ENCODE measurements around the gene NEMF. TPM values are rescaled to one million over a fixed set of nuclear protein-coding genes. Genes with fewer than 3 reads are reported as not detected.
A peak's percentile ranks its signal among the peaks of the same experiment; 100 is the strongest.
"Not testable (repeated sequence)": the region's sequence is repeated elsewhere in the genome, so short reads cannot be mapped to it uniquely, and the experiment has no call there.

NEMF gene
- polyA plus RNA-seq, 3 donors = 77.1 to 91.4 (median 83.2) TPM

DNA sequence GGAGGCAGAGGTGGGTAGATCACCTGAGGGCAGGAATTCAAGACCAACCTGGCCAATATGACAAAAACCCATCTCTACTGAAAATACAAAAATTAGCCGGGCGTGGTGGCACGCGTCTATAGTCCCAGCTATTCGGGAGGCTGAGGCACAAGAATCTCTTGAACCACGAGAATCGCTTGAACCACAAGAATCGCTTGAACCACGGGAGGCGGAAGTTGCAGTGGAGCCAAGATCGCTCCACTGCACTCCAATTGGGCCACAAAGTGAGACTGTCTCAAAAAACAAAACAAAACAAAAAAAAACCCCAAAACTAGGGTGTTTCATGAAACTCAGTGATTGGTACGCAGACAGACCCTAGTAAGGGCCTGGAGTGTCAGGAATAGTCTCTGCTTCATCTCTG is 33.9 kb upstream of the NEMF start:
- DNase-seq (ENCODE audit: extremely low read depth in 1 of 11, low read depth in 9 of 11, low spot score in 4 of 11) = no peak

DNA sequence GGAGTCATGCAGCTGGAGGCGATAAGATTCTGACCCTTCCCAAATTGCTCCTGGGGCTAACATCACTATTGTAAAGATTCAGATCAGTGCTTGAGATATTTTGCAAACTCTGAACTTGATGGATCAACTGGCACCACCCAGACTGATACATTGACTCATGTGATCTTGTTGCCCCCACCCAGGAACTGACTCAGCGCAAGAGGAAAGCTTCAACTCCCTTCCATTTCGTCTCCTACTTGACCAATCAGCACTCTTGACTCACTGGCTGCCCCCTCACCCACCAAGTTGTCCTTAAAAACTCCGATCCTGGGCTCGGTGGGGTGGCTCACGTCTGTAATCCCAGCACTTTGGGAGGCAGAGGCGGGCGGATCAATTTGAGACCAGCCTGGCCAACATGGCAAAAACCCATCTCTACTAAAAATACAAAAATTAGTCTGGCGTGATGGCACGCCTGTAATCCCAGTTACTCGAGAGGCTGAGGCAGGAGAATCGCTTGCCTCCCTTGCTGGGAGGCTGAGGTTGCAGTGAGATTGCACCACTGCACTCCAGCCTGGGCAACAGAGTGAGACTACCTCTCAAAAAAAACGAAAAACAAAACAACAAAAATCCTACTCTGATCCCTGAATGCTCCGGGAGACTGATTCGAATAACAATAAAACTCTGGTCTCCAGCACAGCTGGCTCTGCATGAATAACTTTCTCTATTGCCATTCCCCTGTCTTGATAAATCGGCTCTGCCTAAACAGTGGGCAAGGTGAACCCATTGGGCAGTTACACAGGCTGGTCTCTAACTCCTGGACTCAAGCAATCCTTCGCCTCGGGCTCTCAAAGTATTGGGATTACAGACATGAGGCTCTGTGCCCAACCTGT is 30.5 kb upstream of the NEMF start:
- DNase-seq (ENCODE audit: extremely low read depth in 1 of 11, low read depth in 9 of 11, low spot score in 4 of 11) = no peak

DNA sequence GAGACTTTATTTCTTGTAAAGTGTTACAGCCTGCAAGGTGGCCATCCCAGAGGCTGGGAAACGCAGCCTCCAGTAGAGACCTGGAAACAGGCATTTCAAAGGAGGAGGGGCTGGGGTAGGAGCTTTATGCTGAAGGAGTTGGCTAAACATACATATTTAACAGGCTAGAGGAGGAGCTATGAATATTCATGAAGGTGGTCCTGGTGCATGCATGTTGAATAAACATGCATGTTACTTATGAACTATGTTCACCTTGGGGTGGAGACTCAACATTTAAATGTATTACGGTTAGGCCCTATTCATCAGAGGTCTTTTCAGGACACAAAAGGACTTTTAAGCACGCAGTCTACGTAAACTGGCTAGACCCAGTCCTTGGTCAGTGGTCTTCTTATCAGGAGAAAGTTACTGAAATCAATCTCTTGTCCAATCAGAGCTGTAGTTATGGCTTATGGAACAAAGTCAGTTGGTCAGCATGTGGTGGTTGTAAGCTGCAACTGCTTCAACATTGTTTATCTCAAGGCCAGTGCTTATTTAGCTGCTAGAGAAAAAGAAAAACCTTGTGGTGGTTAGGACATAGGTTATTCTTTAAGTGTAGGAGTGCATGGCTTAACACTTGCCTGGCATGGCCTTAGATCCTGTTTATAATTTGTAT is 28.9 kb upstream of the NEMF start:
- no peak for DNase-seq (ENCODE audit: extremely low read depth in 1 of 11, low read depth in 9 of 11, low spot score in 4 of 11)

DNA sequence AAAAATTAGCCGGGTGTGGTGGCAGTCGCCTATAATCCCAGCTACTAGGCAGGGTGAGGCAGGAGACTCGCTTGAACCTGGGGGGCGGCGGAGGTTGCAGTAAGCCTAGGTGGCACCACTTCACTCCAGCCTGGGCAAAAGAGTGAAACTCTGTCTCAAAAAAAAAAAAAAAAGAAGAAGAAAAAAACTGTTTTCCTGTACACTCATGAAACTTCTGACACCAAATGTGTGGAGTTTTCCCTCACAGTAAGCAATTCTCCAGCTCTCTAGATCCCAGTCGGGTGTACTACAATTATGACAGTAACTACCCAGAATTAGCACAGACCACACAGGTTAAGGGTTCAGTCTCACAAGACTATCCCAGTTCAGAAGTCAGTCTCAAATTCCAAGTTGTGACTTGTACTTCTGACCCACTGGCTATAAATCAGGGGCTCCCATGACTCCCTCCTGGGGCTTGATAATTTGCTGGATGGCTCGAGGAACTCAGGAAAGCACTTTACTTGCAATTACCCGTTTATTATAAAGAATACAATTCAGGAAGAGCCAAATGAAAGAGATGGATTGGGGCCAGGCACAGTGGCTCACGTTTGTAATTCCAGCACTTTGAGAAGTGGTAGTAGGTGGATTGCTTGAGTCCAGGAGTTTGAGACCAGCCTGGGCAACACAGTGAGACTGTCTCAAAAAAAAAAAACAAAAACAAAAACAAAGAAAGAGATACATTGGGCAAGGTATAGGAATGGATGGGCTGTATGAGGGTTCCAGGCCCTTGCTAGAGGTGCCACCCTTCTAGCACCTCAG is 27.9 kb upstream of the NEMF start:
- DNase-seq (ENCODE audit: extremely low read depth in 1 of 11, low read depth in 9 of 11, low spot score in 4 of 11) = no peak

DNA sequence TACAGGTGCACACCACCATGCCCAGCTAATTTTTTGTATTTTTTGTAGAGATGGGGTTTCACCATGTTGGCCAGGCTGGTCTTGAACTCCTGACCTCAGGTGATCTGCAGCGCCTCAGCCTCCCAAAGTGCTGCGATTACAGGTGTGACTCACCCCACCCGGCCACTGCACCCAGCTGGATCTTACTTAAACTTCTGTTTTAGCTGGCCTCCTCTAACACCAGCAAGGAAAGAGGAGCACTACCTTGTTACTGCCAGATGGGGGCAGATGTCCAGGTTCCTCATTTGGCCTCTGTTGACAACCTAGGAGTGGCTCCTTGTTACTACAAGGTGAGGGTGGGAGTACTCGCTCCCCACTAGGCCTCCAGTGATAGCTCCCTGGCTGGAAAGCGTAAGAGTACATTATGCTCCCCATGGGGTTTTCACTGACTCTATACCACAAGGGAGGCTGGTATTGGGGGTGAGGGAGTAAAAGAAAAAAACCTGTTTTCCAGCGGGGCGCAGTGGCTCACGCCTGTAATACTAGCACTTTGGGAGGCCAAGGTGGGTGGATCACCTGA is 27.1 kb upstream of the NEMF start:
- peak in 1 of 11 donors; percentile 41 for DNase-seq (ENCODE audit: extremely low read depth in 1 of 11, low read depth in 9 of 11, low spot score in 4 of 11)

DNA sequence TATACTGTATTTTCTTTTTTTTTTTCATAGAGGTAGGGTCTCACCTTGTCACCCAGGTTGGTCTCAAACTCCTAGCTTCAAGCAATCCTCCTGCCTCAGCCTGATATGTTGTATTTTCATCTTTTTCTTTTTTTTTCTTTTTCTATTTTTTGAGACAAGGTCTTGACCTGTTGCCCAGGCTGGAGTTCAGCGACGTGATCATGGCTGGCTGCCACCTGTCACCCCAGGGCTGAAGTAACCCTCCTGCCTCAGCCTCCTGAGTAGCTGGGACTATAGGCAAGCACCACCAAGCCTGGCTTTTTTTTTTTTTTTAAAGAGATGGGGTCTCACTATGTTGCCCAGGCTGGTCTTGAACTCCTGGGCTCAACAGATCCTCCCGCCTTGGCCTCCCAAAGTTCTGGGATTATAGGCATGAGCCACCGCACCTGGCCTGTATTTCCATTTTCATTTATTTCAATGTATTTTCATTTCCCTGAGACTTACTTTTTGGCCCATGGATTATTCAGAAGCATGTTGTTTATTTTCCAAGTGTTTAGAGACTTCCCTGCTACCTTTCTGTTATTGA is 24.1 kb upstream of the NEMF start:
- no peak for DNase-seq (ENCODE audit: extremely low read depth in 1 of 11, low read depth in 9 of 11, low spot score in 4 of 11)

DNA sequence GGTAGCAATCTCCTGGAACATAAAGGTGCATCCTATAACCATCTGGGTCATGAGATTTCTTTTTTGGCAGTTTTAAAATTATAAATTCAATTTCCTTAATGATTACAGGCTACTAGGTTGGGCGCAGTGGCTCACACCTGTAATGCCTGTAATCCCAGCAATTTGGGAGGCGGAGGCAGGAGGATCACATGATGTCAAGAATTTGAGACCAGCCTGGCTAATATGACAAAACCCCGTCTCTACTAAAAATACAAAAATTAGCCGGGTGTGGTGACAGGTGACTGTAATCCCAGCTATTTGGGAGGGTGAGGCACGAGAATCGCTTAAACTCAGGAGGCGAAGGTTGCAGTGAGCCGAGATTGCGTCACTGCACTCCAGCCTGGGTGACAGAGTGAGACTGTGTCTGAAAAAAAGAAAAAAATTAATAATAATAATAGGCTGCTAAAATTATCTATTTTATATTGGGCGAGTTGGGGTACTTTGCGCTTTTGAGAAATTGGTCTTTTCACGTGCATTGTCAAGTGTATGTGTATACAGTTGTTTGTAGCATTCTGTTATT is 23.1 kb upstream of the NEMF start:
- DNase-seq (ENCODE audit: extremely low read depth in 1 of 11, low read depth in 9 of 11, low spot score in 4 of 11) = no peak

DNA sequence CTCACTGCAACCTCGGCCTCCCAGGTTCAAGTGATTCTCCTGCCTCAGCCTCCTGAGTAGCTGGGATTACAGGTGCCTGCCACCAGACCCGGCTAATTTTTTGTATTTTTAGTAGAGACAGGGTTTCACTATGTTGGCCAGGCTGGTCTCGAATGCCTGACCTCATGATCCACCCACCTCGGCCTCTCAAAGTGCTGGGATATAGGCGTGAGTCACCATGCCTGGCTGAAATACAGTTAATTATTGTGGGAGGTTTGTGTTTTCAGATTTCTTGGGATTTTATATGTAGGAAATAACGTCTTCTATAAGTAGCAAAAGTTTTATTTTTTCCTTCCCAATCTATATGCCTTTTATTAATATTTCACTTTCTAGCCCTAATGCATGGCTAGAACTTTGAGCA is 21.0 kb upstream of the NEMF start:
- not testable (repeated sequence) for DNase-seq (ENCODE audit: extremely low read depth in 1 of 11, low read depth in 9 of 11, low spot score in 4 of 11)

DNA sequence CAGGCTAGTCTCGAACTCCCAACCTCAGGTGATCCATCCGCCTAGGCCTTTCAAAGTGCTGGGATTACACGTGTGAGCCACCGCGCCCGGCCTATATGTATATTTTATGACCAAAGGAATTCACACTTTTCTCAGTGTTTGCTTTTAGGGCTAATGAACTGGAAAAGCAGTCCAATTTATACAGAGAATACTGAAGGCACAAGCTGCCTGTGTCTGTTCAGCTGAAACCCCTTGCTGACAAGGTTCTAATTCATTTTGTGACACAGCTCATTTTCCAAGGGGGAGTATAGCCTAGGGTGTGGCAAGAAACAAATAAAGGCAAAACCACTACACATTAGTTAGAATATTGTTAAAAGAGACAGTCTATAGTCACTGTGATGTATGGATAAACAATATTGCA is 18.3 kb upstream of the NEMF start:
- DNase-seq (ENCODE audit: extremely low read depth in 1 of 11, low read depth in 9 of 11, low spot score in 4 of 11) = no peak

DNA sequence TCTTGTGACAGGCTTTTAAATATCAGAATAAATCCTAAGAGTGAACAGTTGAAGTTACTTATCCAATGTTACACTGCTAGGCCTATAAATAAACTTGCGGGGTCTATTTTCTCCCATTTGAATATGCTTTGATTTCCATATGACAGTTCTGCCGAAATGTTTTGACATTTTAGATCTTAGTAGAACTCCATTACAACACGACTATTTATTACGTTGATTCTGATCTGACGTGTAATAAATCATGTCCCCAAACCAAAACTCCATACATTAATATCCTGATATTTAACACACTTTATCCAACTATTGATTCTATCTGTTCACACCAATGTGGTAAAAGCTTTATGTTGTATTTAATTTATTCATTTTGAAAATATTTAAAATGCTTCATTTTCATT is 16.1 kb upstream of the NEMF start:
- no peak for DNase-seq (ENCODE audit: extremely low read depth in 1 of 11, low read depth in 9 of 11, low spot score in 4 of 11)

DNA sequence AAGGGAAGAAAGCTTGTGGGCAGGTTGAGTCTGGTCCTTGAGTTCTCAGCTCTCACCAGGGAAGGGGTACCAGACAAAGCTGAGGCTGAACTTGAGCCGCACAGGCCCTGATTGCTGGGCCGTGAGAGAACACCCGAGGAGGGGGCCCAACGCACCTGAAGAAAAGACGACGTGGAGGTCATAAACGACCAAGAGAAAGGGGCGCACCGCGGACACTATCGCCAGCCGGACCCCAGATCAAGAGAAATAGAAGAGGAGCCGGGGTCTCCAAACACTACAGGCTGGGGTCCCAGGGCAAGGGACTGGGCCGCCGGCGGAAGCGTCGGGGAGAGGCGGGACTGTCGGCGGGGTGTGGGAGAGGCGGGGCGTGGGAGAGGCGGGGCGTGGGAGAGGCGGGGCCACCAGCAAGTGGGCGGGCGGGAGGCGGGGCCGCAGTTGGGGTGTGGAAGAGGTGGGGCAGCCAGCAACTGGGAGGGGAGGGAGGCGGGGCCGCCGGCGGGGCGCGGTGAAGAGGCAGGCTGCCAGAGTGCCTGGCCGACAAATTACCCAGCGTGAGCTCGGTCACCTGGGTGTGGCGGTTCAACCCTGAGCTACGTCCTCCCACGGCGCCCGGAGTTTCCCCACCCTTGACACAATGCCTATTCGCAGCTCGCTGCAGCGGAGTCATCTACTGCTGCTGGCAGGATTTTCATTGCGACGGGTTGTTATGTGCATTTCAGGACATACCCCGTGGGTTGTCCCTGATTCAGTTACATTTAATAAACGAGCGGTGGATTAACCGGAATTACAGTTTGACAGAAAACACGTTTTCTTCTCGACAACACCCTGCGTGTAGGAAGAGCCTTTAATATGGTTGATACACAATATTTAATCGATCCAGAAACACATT is 15.5 kb upstream of the NEMF start:
- DNase-seq (ENCODE audit: extremely low read depth in 1 of 11, low read depth in 9 of 11, low spot score in 4 of 11) = peak in 10 of 11 donors; percentile 76 to 92 (median 89)

DNA sequence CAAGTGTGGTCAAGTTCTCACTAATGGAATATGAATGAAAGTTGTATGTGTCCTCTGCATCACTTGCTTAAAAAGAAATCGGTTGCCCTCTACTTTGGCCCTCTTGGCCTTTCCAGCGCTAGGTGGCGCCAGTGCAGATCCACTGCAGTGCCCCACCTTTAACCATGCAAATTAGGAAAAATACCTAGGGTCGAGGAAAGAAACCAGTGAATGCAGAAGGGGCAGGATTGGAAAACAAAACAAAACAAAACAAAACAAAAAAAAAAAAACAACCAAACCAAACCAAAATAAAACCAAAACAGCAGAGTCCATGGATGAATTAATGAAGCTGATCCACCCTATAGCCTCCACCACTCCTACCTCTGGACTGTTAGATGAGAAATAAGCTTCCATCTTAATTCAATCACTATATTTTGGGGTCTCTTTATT is 12.9 kb upstream of the NEMF start:
- peak in 4 of 11 donors; percentile 56 to 63 (median 62) for DNase-seq (ENCODE audit: extremely low read depth in 1 of 11, low read depth in 9 of 11, low spot score in 4 of 11)

DNA sequence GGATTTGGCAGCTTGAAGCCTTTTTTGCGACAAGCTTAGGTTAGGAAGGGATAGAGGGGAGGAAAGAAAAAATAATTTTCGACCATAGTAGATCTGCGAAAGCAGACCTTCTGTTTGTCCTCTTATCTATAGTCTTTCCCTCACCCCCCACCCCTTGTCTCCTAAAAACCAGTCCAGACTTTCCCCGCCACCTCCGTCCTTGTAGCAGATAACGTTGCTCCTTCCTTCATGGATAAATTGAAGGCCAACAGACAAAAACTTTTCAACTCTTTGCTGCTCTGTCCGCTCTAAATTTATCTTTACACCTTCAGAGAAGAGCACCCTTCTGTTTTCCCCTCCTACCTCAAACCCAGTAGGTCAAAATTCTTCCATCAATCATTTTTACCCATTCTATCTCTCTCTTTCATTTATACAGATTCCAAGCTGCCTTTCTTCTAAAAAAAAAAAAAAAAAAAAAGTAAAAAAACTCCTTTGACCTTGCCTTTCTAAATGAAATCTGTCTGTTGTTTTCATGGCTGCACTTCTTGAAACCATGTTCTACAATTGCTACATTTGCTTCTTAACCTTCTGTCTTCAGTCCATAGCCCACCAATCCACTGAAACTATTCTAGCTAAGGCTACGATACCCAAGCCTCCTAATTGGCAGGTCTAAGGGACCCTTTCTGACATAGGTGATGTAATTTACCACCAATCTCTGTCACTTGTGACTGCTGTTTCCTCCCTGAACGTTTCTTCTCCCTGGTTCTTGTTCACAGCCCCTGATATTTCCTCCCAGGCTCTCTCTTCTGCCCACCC is 11.1 kb upstream of the NEMF start:
- DNase-seq (ENCODE audit: extremely low read depth in 1 of 11, low read depth in 9 of 11, low spot score in 4 of 11) = no peak

DNA sequence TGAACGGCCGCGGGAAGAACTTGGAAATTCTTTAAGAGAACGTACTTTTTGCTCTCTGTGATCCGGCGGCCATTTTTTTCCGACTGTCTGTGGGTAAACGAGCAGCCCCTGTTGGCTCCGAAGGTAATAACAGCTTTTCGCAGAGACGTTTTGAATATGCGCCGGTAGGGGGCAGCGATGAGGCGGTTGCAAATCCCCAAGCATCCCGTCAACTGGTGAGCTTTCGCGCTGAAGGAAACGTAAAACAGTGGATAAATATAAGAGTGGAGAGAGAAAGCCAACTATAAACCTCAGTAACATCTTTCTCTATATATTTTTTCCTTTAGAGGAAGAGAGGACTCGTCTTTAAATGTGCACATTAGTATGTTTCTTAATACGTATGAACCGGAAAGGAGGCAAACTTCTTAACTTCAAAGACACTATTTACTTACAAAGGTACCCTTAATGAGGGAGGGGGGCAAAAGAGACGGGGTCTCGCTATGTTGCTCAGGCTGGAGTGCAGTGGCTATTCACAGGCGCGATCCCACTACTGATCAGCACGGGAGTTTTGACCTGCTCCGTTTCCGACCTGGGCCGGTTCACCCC is 9.6 kb upstream of the NEMF start:
- DNase-seq (ENCODE audit: extremely low read depth in 1 of 11, low read depth in 9 of 11, low spot score in 4 of 11) = peak in 9 of 11 donors; percentile 80 to 89 (median 86)

DNA sequence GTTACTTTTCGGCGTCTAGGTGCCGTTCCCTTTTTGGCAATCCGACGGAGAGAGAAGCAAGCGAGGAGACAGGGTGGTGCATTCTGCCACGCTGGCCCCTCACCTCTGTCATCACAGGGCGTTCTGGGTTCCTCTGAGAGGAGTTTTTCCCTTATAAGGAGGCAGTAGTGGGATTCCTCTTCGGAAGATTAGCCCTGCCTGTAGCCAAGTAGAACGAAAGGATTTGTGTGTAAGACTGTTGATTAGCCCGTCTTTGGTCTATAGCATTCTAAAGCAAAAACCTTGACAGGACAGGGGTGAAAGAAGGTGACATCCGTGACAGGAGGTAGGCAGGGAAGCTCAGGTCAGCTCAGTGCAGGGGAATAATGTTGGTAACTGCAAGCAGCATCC is 9.1 kb upstream of the NEMF start:
- DNase-seq (ENCODE audit: extremely low read depth in 1 of 11, low read depth in 9 of 11, low spot score in 4 of 11) = peak in 7 of 11 donors; percentile 39 to 81 (median 55)

DNA sequence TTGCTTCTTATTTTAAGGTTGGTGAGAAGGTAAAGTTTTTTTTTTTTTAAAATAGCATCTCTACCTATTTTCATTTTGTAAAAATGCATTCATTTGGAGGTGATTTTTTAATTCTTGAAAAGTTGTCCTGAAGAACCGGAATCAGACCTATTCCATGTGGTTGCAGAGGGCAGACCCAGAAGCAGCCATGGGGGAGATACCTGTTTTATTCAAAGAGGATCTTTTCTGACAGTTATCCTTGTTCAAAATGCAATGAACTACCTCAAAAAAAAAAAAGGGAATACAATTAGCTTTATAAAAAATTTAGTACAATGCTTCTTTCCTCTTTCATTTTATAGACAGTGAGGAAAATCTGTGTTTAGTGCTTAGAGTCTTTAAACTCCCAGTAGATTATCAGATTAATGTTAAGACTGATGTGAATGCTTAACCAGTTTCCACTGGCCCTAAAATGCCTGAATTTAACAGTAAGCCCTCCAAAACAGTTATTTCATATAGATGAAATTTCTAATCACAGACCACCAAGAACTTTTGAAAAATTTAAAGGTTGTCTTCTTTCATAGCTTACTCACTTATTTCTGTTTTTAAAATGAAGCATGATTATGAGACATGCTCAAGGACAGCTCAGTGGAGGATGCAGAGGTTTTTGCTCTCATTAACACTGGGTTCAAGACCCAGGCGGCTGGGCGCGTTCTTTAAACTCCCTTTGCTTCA is 8.6 kb upstream of the NEMF start:
- no peak for DNase-seq (ENCODE audit: extremely low read depth in 1 of 11, low read depth in 9 of 11, low spot score in 4 of 11)

Data from renal cortex interstitium (tissue), 11 donors.